ENCODE measurements around the gene WDFY4.

GRCh38 chr10:48636901-48637300 lies 47.8 kb upstream of the WDFY4 start:
- TF ChIP-seq, protein P1, sequence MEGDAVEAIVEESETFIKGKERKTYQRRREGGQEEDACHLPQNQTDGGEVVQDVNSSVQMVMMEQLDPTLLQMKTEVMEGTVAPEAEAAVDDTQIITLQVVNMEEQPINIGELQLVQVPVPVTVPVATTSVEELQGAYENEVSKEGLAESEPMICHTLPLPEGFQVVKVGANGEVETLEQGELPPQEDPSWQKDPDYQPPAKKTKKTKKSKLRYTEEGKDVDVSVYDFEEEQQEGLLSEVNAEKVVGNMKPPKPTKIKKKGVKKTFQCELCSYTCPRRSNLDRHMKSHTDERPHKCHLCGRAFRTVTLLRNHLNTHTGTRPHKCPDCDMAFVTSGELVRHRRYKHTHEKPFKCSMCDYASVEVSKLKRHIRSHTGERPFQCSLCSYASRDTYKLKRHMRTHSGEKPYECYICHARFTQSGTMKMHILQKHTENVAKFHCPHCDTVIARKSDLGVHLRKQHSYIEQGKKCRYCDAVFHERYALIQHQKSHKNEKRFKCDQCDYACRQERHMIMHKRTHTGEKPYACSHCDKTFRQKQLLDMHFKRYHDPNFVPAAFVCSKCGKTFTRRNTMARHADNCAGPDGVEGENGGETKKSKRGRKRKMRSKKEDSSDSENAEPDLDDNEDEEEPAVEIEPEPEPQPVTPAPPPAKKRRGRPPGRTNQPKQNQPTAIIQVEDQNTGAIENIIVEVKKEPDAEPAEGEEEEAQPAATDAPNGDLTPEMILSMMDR (IDR thresholded peaks at IDR 0.05): no peak
- TF ChIP-seq, protein P2, sequence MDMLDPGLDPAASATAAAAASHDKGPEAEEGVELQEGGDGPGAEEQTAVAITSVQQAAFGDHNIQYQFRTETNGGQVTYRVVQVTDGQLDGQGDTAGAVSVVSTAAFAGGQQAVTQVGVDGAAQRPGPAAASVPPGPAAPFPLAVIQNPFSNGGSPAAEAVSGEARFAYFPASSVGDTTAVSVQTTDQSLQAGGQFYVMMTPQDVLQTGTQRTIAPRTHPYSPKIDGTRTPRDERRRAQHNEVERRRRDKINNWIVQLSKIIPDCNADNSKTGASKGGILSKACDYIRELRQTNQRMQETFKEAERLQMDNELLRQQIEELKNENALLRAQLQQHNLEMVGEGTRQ (IDR thresholded peaks at IDR 0.05): no peak
- no peak for TF ChIP-seq HOXB13 (CRISPR knock-in tag; IDR thresholded peaks at IDR 0.05; ENCODE audit: low read depth)
- no peak for TF ChIP-seq HDAC2 (IDR thresholded peaks at IDR 0.05)
